Fibroblast of villous mesenchyme (primary cell): ENCODE measurements around the gene PROB1. TPM values are rescaled to one million over a fixed set of nuclear protein-coding genes. Genes with fewer than 3 reads are reported as not detected.
"Not testable (repeated sequence)": the region's sequence is repeated elsewhere in the genome, so short reads cannot be mapped to it uniquely, and the experiment has no call there.

Experiments used
- DNase-seq: peaks from one replicate; pipeline ENCODE4 v3.0.0-alpha.2; 2010; ENCODE audit warnings: low read depth
- H3K4me3 ChIP-seq: 2 replicates; pipeline ENCODE4 v1.5.1; 2011; ENCODE audit warnings: low read depth, mild to moderate bottlenecking, low read length
- total RNA-seq: library from RNA; depleted of rRNA; stranded (reverse); fragments of >200 nt; gene quantifications from 2 replicates; pipeline ENCODE4 v1.2.3, GENCODE V29; 2012
- TF ChIP-seq, protein P1 (sequence below): IDR thresholded peaks from 2 replicates; pipeline ENCODE4 v1.5.1; 2012; ENCODE audit warnings: low read depth, mild to moderate bottlenecking, low read length; ENCODE audit not compliant: insufficient read depth

The PROB1 gene
- total RNA-seq, 1 donor = 4.3 TPM

DNA sequence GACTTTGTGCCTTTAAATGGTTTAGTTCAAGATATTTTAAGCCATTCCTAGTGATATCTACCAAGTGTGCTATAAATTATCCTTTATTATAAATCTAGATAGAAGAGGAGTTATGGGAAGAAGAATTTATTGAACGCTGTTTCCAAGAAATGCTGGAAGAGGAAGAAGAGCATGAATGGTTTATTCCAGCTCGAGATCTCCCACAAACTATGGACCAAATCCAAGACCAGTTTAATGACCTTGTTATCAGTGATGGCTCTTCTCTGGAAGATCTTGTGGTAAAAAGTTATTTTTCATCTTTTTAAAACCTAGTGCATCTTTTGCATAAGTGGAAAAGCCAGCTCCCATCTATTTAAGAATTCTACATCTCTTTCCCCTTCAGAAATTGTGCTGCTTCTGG is 30.4 kb downstream of the PROB1 start:
- TF ChIP-seq, protein P1, sequence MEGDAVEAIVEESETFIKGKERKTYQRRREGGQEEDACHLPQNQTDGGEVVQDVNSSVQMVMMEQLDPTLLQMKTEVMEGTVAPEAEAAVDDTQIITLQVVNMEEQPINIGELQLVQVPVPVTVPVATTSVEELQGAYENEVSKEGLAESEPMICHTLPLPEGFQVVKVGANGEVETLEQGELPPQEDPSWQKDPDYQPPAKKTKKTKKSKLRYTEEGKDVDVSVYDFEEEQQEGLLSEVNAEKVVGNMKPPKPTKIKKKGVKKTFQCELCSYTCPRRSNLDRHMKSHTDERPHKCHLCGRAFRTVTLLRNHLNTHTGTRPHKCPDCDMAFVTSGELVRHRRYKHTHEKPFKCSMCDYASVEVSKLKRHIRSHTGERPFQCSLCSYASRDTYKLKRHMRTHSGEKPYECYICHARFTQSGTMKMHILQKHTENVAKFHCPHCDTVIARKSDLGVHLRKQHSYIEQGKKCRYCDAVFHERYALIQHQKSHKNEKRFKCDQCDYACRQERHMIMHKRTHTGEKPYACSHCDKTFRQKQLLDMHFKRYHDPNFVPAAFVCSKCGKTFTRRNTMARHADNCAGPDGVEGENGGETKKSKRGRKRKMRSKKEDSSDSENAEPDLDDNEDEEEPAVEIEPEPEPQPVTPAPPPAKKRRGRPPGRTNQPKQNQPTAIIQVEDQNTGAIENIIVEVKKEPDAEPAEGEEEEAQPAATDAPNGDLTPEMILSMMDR = no peak
- DNase-seq = peak; percentile 64
- H3K4me3 ChIP-seq = no peak overlapping the region

DNA sequence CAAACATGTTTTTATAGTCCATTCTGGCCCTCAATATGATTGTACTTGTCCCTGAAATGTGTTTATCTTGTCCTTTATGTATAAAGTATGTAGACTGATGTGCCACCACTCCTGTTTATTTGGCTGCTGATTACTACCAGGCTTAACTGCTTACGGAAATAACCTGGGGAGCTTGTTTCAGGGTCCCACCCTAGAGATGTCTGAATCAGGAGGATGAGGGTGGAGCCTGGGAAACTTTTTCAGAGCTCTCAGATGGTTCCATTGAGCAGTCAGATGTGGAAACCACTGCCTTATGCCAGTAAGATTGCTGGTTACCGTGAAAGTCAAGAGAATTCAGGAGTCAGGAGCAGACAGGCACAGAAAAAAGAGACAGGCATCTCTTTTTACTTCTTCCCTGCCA is 31.0 kb downstream of the PROB1 start:
- no peak overlapping the region for H3K4me3 ChIP-seq
- DNase-seq = no peak
- TF ChIP-seq, protein P1 = no peak

DNA sequence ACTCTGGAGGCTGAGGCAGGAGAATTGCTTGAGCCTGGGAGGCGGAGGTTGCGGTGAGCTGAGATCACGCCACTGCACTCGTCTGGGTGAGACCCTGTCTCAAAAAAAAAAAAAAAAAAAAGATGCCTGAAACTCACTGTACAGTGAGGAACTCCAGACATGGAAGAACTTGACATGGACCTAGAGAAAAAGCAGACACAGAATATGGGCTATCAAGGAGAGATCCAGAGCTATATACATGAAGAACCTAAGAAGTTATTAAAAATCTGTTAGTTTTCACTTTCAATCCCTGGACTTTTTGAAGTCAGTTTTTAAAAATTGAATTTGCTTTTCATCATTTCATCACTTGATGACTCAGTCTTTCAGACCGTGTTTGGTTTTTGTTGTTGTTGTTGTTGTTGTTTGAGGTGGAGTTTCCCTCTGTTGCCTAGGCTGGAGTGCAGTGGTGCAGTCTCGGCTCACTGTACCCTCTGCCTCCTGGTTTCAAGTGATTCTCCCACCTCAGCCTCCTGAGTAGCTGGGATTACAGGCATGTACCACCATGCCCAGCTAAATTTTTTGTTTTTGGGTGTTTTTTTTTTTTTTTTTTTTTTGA is 33.0 kb downstream of the PROB1 start:
- no peak overlapping the region for H3K4me3 ChIP-seq
- TF ChIP-seq, protein P1 = no peak
- DNase-seq = no peak

- DNase-seq = no peak
- no peak overlapping the region for H3K4me3 ChIP-seq
- TF ChIP-seq, protein P1 = no peak
Observed at GRCh38 chr5:139360384-139360783, 34.5 kb downstream of the PROB1 start.

DNA sequence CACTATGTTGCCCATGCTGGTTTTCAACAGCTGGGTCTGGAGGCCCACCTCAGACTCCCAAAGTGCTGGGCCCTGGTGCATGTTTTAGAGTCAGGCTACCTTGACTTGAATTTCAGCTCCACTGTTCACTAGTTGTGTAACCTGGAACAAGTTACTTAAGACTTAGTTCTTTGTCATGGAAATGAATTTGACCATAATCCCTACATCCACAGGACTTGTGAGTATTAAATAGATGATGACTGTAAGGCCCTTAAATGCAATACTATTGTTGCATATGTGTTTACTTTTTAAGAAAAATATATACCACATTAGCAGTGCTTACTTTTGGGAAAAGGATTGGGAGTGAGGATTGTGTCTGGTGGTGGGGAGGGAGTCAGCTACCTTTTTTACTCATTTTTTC is 36.8 kb downstream of the PROB1 start:
- H3K4me3 ChIP-seq = no peak overlapping the region
- TF ChIP-seq, protein P1 = no peak
- DNase-seq = no peak

DNA sequence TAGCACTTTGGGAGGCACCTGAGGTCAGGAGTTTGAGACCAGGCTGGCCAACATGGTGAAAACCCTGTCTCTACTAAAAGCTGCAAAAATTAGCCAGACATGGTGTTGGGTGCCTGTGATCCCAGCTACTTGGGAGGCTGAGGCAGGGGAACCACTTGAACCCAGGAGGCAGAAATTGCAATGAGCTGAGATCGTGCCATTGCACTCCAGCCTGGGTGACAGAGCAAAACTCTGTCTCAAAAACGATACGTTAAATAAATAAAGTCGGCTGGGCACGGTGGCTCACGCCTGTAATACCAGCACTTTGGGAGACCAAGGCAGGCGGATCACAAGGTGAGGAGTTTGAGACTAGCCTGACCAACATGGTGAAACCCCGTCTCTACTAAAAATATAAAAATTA is 39.0 kb downstream of the PROB1 start:
- DNase-seq, H3K4me3 ChIP-seq: not testable (repeated sequence)

- no peak overlapping the region for H3K4me3 ChIP-seq
- TF ChIP-seq, protein P1 = no peak
- DNase-seq = no peak
Observed at GRCh38 chr5:139354186-139354585, 40.7 kb downstream of the PROB1 start.

GRCh38 chr5:139347863-139348262 is 47.0 kb downstream of the PROB1 start:
- DNase-seq, H3K4me3 ChIP-seq: not testable (repeated sequence)

- DNase-seq, H3K4me3 ChIP-seq: not testable (repeated sequence)
Observed at GRCh38 chr5:139345442-139345841, 49.5 kb downstream of the PROB1 start.
